LoVo (cell line): ENCODE results near the gene URI1.
A peak's percentile ranks its signal among the peaks of the same experiment; 100 is the strongest.
"Not testable (repeated sequence)": the region's sequence is repeated elsewhere in the genome, so short reads cannot be mapped to it uniquely, and the experiment has no call there.

Experiments
- DNase-seq: peaks from one replicate; pipeline ENCODE4 v3.0.0-alpha.2; 2016; ENCODE audit warnings: low spot score

Gene URI1

DNA sequence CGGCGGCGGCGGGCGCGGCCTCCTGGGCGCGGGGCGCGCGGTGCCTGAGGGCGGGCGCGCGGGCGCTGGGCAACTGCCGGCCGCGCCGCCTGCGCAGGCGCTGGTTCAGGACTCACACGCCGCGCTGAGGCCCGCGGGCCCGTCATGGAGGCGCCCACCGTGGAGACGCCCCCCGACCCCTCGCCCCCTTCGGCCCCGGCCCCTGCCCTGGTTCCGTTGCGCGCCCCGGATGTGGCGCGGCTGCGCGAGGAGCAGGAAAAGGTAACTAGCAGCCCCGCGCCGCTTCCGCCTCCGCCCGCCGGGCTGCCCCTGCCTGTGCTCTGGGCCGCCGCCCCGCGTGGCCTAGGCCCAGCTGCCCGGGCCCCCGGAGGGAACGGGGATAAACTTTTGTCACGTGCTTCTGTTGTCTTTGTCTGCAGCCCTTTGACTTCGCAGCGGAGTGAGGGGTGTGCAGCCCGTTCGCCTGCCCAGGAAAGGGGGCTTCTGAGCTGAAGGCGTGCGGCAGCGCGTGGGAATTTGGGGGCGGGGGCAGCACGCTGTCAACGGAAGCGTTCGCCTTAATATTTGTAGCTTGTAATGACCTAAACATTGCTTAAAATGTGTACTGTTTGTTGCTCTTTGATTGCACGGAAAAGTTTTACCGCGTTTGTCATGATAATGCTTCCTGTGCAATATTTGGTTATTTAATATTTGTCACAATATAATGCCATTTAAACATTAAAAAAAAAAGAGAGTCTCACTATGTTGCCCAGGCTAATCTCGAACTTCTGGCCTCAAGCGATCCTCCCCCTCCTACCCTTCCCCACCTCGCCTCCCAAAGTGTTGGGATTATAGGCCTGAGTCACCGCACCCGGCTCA, 594 bp downstream of the URI1 start:
- DNase-seq, result peak; percentile 52

GRCh38 chr19:29943615-29944014, 1.6 kb downstream of the URI1 start:
- DNase-seq, result no peak

DNA sequence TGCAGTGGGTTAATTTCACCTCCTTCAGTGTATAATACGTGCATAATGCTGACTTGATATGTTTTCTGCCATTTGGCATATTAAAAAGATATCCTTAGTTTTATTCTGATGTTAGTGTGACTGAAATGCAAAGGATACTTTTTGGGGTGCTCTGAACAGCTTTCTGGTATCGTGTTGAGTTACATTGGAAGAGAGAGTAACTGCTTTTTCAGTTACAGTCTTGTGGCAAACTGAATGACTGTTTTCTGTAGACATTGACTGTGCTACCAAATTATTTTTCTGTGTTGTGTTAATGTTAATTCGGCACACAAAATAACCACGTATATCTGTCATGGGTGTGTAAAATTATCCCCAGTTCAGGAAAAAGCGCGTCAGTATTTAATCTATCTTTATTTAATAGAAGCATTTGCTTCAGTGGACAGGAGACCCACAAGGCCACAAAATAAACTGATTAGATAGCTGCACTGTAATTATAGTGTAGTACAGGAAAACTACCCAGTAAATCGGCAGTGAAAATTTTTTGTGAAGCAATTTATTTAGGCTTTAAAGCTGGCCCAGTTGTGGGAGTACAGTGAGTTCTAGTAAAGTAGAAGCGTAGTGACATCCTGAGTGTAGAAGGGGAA, 2.5 kb downstream of the URI1 start:
- DNase-seq, result no peak

DNA sequence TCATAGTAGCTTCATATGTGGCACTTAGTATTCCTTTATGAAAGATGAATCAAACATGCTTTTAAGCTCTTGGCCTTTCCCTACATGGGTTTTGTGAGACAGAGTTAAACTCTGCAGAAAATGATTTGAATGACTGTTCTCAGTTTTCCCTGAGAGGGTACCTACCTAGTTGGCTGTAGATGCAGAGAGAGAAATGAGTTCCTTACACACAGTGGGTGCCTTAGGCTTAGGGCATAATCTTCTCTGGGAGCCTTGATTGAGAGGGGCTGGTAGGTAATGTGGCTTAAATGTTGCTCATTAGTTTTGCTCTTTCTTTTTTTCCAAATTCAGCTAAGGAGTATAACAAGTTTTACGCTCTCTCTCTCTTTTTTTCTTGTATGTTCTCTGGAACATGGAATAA, 3.0 kb downstream of the URI1 start:
- no peak for DNase-seq

DNA sequence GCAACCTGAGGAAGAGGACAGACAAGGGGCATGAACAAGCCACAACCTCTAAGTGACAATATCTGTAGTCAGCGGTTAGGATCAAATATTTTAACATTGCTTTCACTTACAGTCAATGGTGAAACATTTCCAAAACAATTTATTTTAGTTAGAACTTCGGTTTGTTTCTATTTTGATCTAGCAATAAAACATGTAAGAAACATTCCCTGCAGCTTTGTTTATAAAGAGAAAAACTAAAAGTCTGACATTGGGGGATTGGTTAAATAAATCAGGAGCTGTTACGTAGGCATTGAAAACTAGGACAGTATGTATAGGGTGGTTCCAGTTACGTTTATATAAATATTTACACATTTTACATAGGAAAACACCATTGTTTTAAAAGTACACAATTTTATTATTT, 3.4 kb downstream of the URI1 start:
- DNase-seq, result no peak

- no peak for DNase-seq
Measured at GRCh38 chr19:29946645-29947044, 4.6 kb downstream of the URI1 start.

- DNase-seq, result no peak
Measured at GRCh38 chr19:29947871-29948270, 5.8 kb downstream of the URI1 start.

- DNase-seq, result not testable (repeated sequence)
Measured at GRCh38 chr19:29948759-29949470, 6.9 kb downstream of the URI1 start.

GRCh38 chr19:29952177-29952576, 10.1 kb downstream of the URI1 start:
- no peak for DNase-seq

DNA sequence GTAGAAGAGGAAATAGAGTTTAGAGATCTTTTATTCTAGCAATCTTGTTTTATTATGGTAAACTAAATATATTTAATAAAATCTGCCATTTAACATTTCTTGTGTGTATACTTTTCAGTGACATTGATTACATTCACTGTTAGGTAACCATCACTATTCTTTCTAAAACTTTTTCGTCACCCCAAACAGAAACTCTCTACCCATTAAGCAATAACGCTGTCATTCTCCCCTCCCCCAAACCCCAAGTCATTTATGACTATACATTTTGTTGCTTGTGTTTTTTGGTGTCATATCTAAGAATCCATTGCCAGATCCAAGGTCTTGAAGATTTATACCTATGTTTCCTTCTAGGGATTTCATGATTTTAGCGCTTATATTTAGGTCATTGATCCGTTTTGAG, 10.6 kb downstream of the URI1 start:
- DNase-seq, result no peak

DNA sequence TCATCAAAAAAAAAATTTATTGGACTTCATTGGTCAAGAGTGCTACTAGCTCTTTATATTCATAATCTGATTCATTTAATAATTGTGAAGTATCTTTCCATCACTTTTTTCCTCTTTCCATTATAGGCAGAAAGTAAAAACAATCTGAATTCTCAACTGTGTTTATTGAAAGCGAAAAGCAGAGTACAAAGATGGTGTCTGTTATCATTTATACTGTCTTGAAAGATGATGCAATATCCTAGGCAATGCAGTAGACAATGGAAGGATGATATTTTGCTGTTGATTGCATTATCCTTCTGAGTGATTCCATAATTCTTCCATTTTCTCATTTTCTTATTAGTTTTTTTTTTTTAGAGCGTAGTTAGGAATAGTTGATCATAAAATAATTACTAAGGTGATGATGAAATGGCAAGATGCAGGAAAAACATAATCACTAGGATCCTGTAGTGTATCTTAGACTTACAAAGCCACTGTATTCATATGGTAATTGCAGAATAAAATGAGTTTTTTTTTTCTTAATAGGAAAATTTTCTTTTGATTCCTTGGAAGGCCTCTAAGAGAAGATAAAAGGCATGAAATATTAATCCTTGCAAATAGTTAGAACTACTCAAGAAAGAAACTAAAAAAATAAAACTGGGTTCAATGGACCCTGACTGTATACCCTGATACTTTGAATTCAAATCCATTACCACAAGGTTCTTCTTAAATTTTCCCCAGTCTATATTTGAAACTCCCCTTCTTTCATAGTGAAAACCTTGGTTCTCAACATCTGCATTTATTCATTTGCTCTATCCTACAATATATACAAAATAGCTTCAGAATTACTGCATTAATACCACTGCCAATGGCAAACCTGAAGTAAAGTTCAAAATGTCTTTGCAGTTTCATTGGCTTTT, 11.6 kb downstream of the URI1 start:
- DNase-seq, result no peak

DNA sequence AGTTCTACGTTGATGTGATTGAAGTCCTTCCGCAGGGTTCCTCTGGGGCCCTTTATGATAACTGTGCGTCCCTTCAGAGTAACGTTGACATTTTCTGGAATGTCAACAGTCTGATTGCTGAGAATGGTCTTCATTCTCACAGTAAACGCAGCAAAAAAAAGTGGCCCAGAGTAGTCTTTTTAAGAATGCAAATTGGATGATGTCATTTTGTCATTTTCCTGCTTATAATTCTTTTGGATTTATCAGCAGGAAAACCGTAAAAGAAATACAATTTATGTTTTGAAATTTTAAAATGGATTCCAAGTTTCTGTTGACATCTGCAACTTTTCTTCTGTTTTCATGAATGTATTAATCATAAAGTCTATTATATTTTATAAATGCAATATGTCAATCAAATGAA, 14.8 kb downstream of the URI1 start:
- no peak for DNase-seq

- no peak for DNase-seq
Measured at GRCh38 chr19:29961311-29961710, 19.3 kb downstream of the URI1 start.

DNA sequence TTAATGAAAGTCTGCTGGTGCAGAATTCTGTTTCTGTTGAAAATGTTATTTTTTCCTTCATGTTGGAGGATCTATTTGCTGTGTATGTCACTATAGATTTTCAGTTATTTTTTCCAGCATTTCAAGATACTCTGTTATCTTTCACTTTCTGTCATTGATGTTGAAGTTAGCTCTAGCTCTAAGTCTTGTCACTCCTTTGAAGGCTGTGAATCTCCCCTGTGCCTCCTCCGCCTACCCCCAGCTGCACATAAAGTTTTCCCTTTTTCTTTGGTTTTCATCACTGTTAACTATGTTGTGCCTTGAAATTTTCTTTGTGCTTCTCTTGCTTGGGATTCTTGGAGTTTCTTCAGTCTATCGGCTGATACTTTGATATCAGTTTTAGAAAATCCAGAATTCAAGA, 20.8 kb downstream of the URI1 start:
- no peak for DNase-seq

DNA sequence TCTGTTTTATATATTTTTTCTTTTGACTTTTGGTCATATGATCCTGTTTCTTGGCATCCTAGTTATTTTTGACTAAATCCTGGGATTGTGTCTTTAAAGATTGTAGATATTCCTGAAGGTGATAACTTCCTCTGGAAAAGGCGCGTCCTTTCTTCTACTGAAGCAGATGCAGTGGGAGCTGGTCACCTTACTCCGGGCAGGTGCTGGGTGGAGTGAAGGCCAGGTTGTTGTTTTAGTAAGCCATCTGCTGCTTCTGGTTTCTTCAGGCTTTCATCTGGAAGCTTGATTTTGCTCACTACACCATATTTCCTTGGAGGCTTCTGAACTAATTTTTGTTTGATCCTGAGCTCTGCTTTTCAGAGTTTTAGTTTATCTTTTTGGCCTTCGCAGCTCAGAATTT, 21.5 kb downstream of the URI1 start:
- DNase-seq, result no peak

- DNase-seq, result no peak
Measured at GRCh38 chr19:29964171-29964570, 22.1 kb downstream of the URI1 start.

- DNase-seq, result no peak
Measured at GRCh38 chr19:29965492-29965891, 23.5 kb downstream of the URI1 start.

DNA sequence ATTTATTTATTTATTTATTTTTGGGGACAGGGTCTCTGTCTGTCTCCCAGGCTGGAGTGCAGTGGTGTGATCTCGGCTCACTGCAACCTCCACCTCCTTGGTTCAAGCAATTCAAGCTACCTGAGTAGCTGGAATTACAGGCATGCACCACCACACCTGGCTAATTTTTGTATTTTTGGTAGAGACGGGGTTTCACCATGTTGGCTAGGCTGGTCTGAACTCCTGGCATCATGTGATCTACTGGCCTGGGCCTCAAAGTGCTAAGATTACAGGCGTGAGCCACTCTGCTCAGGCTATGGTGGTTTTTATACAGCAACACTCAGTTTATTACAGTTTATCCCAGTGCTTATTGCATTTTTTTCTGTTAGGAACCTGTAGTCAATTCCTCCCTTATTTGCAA, 24.1 kb downstream of the URI1 start:
- DNase-seq, result not testable (repeated sequence)

DNA sequence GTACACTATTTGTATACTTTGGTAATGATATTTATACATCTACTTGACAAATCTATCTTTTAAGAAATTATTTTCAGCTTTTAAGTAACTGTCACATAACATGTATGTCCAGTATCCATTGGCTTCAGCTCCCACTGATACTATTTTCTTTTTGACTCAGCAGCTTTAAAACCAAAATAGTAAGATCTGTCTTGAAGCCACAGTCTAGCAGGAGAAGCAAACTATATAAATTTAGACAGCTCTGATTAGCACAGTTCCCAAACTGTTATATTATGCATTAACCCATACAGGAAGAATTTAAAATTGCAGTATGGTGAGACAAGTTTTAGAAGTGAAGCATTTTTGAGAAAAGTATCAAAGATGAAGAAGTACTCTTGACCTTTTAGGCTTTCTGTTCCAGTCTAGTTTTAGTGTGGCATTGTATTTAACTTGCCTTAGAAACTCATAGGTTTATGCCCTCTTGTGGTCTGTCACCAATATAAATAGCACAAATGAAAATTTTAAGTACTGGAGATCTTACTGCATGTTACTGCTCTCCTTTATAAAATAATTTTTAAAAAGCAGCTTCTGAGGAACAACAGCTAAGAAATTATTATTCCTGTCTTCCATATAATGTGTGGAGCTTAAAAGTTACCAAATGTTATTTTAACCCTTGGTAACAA, 24.7 kb downstream of the URI1 start:
- no peak for DNase-seq

DNA sequence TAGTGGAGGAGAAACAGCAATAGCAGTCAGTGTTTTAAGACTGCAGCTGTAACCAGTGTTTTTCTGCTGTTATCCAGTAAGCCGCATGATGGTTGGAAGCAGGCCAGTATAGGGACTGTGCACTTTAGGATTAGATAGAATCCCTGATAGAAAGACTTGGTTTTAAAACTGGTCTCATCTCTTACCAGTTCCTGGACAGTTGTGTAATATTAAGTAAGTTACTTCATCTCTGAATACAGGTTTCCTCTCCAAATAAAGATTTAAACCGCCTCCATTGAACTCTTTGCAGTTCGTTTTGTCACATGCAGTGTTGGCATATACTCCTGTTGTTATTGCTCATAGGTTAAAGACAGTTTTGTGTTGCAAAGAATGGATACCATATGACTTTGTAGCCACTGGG, 25.6 kb downstream of the URI1 start:
- no peak for DNase-seq

- DNase-seq, result no peak
Measured at GRCh38 chr19:29969891-29970290, 27.9 kb downstream of the URI1 start.

DNA sequence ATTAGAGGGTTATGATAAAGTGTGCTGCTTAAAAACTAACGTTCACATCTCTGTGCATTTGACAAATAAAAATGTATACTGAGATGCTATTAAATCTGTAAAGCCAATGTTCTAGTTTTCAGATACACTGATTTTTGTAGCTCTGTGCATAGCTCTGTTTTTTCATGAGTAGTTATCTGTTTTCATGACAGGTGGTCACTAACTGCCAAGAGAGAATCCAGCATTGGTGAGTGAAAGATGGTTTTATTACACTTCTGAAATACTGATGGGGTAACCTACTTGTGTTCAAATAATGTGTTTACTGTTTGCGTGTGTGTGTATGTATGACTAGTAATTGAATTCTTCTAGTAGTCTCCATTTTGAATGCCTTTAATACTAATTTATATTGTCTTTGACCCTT, 29.0 kb downstream of the URI1 start:
- no peak for DNase-seq
